K562 (cell line): ENCODE data around the gene INTS2.

Source experiments
- EZH2 ChIP-seq: IDR thresholded peaks from 2 replicates; pipeline ENCODE4 v1.6.1; 2012; ENCODE audit warnings: low read depth, mild to moderate bottlenecking, inconsistent platforms, low read length, borderline replicate concordance
- SIN3A ChIP-seq, 2 experiments: fragments of 150-350 bp in 1 of 2; IDR thresholded peaks; 2 replicates each; pipeline ENCODE4 v1.6.1; 2011 to 2016; ENCODE audit warnings: borderline replicate concordance in 2 of 2, low read depth in 2 of 2, low read length in 2 of 2, mild to moderate bottlenecking in 2 of 2, moderate library complexity in 2 of 2; ENCODE audit not compliant: control insufficient read depth in 1 of 2
- ZFX ChIP-seq: sonication (generic); formaldehyde crosslinking; IDR thresholded peaks from 2 replicates; pipeline ENCODE4 v1.8.0; 2022; ENCODE audit warnings: mild to moderate bottlenecking, missing genetic modification reagents, moderate library complexity
- ZKSCAN1 ChIP-seq: fragments of 150-350 bp; IDR thresholded peaks from 2 replicates; pipeline ENCODE4 v1.6.1; 2016; ENCODE audit warnings: low read depth, low read length
- TF ChIP-seq, protein P1 (sequence below): fragments of 450-650 bp; IDR thresholded peaks from 2 replicates; pipeline ENCODE4 v1.6.1; 2016
- TF ChIP-seq, protein P2 (sequence below): sonication (generic); formaldehyde crosslinking; IDR thresholded peaks from 2 replicates; pipeline ENCODE4 v1.8.1; 2023; ENCODE audit warnings: mild to moderate bottlenecking, missing genetic modification reagents

DNA sequence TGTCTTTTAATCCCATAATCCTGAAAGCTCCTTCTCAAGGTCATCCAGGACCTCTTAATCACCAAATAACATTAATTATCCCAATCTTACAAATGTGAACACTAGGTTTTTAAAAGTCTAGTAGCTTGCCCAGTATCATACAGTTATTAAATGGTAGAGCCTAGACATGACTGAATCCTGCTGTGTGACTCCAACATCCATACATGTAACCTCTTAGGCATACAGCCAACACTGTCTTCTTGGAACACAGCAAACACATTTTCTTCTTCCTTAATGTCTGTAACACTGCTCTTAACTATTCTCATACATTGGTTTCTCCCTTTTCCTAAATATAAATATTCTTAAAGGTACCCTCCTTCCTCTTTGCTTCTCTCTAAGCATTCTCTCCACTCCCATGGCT is 78.1 kb downstream of the INTS2 start:
- TF ChIP-seq SIN3A (IDR thresholded peaks at IDR 0.05; ENCODE audit: borderline replicate concordance in 2 of 2, control insufficient read depth in 1 of 2, low read depth in 2 of 2, low read length in 2 of 2) (no peak), ZKSCAN1 (no peak), ZFX (CRISPR knock-in tag) (no peak), EZH2 (no peak)
- TF ChIP-seq, protein P1, sequence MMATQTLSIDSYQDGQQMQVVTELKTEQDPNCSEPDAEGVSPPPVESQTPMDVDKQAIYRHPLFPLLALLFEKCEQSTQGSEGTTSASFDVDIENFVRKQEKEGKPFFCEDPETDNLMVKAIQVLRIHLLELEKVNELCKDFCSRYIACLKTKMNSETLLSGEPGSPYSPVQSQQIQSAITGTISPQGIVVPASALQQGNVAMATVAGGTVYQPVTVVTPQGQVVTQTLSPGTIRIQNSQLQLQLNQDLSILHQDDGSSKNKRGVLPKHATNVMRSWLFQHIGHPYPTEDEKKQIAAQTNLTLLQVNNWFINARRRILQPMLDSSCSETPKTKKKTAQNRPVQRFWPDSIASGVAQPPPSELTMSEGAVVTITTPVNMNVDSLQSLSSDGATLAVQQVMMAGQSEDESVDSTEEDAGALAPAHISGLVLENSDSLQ = no peak
- TF ChIP-seq, protein P2, sequence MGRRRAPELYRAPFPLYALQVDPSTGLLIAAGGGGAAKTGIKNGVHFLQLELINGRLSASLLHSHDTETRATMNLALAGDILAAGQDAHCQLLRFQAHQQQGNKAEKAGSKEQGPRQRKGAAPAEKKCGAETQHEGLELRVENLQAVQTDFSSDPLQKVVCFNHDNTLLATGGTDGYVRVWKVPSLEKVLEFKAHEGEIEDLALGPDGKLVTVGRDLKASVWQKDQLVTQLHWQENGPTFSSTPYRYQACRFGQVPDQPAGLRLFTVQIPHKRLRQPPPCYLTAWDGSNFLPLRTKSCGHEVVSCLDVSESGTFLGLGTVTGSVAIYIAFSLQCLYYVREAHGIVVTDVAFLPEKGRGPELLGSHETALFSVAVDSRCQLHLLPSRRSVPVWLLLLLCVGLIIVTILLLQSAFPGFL = no peak
